NT2/D1 (cell line): ENCODE measurements around the gene XYLT2.

ENCODE experiments used
- DNase-seq: peaks from one replicate; pipeline ENCODE4 v3.0.0-alpha.2; 2011; ENCODE audit warnings: low read depth, low spot score
- H3K27me3 ChIP-seq: 2 replicates; pipeline ENCODE4 v1.6.0; 2011; ENCODE audit warnings: mild to moderate bottlenecking; ENCODE audit not compliant: insufficient read length, insufficient read depth
- H3K36me3 ChIP-seq: 2 replicates; pipeline ENCODE4 v1.6.1; 2011; ENCODE audit warnings: mild to moderate bottlenecking, low read length, mixed read lengths; ENCODE audit not compliant: insufficient read depth, insufficient read length
- H3K4me1 ChIP-seq: 2 replicates; pipeline ENCODE4 v1.5.1; 2011; ENCODE audit not compliant: insufficient read depth, insufficient read length
- H3K4me3 ChIP-seq: 2 replicates; pipeline ENCODE4 v1.5.1; 2011; ENCODE audit warnings: low read depth; ENCODE audit not compliant: insufficient read length
- H3K9ac ChIP-seq: 2 replicates; pipeline ENCODE4 v1.6.0; 2011; ENCODE audit warnings: low read depth; ENCODE audit not compliant: insufficient read length
- H3K9me3 ChIP-seq: 2 replicates; pipeline ENCODE4 v1.5.1; 2011; ENCODE audit warnings: mild to moderate bottlenecking, low read length; ENCODE audit not compliant: insufficient read depth
- SUZ12 ChIP-seq: IDR thresholded peaks from 2 replicates; pipeline ENCODE4 v1.6.1; 2011; ENCODE audit not compliant: insufficient read length, insufficient read depth; ENCODE audit errors: extremely low read depth
- YY1 ChIP-seq: IDR thresholded peaks from 2 replicates; pipeline ENCODE4 v1.6.1; 2011; ENCODE audit not compliant: insufficient read length, insufficient read depth
- ZNF274 ChIP-seq: IDR thresholded peaks from 2 replicates; pipeline ENCODE4 v1.6.1; 2011; ENCODE audit warnings: mild to moderate bottlenecking, low read depth, low read length

Gene XYLT2

GRCh38 chr17:50303596-50303995 is 42.3 kb upstream of the XYLT2 start:
- DNase-seq = no peak
- peaks cover 17% of the 10 kb centered on the region for H3K27me3 ChIP-seq

DNA sequence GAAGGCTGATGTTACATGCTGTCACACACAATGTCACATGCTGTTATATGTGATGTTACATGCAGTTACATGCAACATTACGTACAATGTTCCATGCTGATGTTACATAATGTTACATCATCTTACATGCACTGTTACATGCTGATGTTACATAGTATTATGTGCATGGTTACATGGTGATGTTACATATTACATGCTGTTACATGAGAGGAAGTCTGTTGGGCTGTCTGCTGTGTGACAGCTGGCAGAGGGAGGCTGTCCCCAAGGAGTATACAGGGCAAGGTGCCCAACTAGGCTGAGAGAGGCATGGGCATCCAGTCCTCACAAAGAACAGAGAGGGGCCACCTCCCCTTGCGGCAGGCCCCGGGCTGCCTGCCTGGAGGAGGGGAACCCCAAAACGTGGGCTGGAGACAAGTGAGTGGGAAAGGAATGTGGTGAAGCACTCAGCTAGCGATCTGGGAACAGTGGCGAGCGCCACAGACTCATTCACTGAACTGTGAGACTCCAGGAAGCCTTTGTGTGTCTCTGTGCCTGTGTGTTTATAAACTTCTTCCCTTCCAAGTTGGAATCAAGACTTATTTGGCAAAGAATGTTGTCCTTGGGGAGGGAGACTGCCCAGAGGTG is 41.0 kb upstream of the XYLT2 start:
- Histone ChIP-seq H3K27me3 (peaks cover 17% of the 10 kb centered on the region), H3K36me3 (no peaks in the 10 kb centered on the region), H3K4me1 (peaks cover 10% of the 10 kb centered on the region), H3K9ac (no peak overlapping the region), H3K4me3 (no peak overlapping the region), H3K9me3 (no peaks in the 10 kb centered on the region)
- TF ChIP-seq ZNF274 (no peak), SUZ12 (no peak), YY1 (no peak)
- no peak for DNase-seq

More at GRCh38 chr17:50303596-50303995, 42.3 kb upstream of the XYLT2 start:
- H3K9ac ChIP-seq = no peak overlapping the region
- no peaks in the 10 kb centered on the region for H3K36me3 ChIP-seq
- H3K9me3 ChIP-seq = no peaks in the 10 kb centered on the region
- no peak overlapping the region for H3K4me3 ChIP-seq
- peaks cover 10% of the 10 kb centered on the region for H3K4me1 ChIP-seq
- TF ChIP-seq SUZ12 (no peak), ZNF274 (no peak), YY1 (no peak)

- TF ChIP-seq SUZ12 (no peak), ZNF274 (no peak), YY1 (no peak)
- H3K27me3 ChIP-seq = peaks cover 6% of the 10 kb centered on the region
- H3K9me3 ChIP-seq = no peaks in the 10 kb centered on the region
- DNase-seq = no peak
- H3K4me1 ChIP-seq = peaks cover 7% of the 10 kb centered on the region
- H3K4me3 ChIP-seq = no peak overlapping the region
- H3K9ac ChIP-seq = no peak overlapping the region
- H3K36me3 ChIP-seq = no peaks in the 10 kb centered on the region
Measured at GRCh38 chr17:50307654-50308053, 38.3 kb upstream of the XYLT2 start.

DNA sequence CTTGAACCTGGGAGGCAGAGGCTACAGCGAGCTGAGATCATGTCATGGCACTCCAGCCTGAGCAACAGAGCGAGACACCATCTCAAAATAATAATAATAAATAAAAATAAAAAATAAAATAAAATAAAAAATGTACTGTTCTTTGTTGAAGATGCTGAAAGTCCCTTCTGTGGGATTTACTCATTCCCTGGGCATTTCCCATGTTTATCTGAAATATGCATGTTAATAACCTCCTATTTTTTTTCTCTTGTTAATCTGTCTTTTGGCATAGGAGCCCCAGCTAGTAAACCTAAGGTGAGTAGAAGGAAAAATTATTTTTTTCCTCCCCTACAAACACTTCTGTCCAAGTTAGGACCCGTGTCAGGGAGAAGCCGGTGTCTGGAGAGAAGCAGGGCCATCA is 37.3 kb upstream of the XYLT2 start:
- no peak for TF ChIP-seq SUZ12
- TF ChIP-seq YY1 = no peak
- TF ChIP-seq ZNF274 = no peak
- no peaks in the 10 kb centered on the region for H3K9me3 ChIP-seq
- peaks cover under 1% of the 10 kb centered on the region for H3K4me1 ChIP-seq
- no peak overlapping the region for H3K4me3 ChIP-seq
- H3K9ac ChIP-seq = no peak overlapping the region
- DNase-seq = no peak
- no peaks in the 10 kb centered on the region for H3K36me3 ChIP-seq
- peaks cover 9% of the 10 kb centered on the region for H3K27me3 ChIP-seq

GRCh38 chr17:50310455-50311111 is 35.3 kb upstream of the XYLT2 start:
- Histone ChIP-seq H3K36me3 (no peaks in the 10 kb centered on the region), H3K27me3 (peaks cover 3% of the 10 kb centered on the region), H3K4me3 (no peak overlapping the region), H3K9me3 (no peaks in the 10 kb centered on the region; the same call in 1 of the 2 replicates), H3K4me1 (no peaks in the 10 kb centered on the region), H3K9ac (no peak overlapping the region)
- no peak for TF ChIP-seq SUZ12
- TF ChIP-seq YY1 = no peak
- TF ChIP-seq ZNF274 = no peak
- DNase-seq = no peak

GRCh38 chr17:50311112-50311460 is 34.8 kb upstream of the XYLT2 start:
- Histone ChIP-seq H3K27me3 (peaks cover 3% of the 10 kb centered on the region), H3K36me3 (no peaks in the 10 kb centered on the region), H3K4me3 (no peak overlapping the region), H3K4me1 (no peaks in the 10 kb centered on the region), H3K9me3 (no peaks in the 10 kb centered on the region; the same call in 1 of the 2 replicates), H3K9ac (no peak overlapping the region)
- no peak for DNase-seq
- TF ChIP-seq YY1 = no peak

- DNase-seq = no peak
- no peak overlapping the region for H3K4me3 ChIP-seq
- H3K27me3 ChIP-seq = peaks cover 3% of the 10 kb centered on the region
- no peaks in the 10 kb centered on the region; the same call in 1 of the 2 replicates for H3K9me3 ChIP-seq
- no peaks in the 10 kb centered on the region for H3K36me3 ChIP-seq
- H3K9ac ChIP-seq = no peak overlapping the region
- TF ChIP-seq YY1 = no peak
- no peak for TF ChIP-seq SUZ12
- no peak for TF ChIP-seq ZNF274
- no peaks in the 10 kb centered on the region for H3K4me1 ChIP-seq
Measured at GRCh38 chr17:50311483-50311882, 34.4 kb upstream of the XYLT2 start.
